Measurements from ENCODE around the gene MPP1.
A peak's percentile ranks its signal among the peaks of the same experiment; 100 is the strongest.
"Not testable (repeated sequence)": the region's sequence is repeated elsewhere in the genome, so short reads cannot be mapped to it uniquely, and the experiment has no call there.

Gene MPP1

GRCh38 chrX:154804957-154805695 is at the start of gene MPP1:
TSS of gene MPP1 (minus strand) at chrX:154805485. CDS start at chrX:154805373, 112 bp downstream.
- DNase-seq = peak; percentile 88

DNA sequence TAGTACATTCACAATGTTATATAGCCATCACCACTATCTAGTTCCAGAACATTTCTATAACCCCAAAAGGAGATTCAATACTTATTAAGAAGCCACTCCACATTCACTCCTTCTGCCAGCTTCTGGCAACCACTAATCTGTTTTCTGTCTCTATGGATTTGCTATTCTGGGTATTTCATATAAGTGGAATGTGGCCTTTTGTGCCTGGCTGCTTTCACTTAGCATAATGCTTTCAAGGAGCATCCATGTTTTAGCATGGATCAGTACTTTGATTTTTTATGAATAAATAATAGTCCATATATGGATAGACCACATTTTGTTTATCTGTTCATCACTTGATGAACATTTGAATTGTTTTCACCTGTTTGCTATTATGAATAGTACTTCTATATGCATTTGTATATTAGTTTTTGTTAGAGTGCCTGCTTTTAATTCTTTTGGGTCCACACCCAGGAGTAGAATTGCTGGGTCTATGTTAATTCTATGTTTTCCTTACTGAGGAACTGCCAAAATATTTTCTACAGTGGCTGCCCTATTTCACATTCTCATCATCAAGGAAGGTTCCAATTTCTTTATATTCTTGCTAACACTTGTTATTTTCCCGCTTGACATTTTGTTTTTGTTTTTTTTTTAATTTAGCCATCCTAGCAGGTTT is 45.8 kb upstream of the MPP1 start:
- no peak for DNase-seq

- DNase-seq = peak; percentile 60
Measured at GRCh38 chrX:154840856-154841255, 35.6 kb upstream of the MPP1 start.

DNA sequence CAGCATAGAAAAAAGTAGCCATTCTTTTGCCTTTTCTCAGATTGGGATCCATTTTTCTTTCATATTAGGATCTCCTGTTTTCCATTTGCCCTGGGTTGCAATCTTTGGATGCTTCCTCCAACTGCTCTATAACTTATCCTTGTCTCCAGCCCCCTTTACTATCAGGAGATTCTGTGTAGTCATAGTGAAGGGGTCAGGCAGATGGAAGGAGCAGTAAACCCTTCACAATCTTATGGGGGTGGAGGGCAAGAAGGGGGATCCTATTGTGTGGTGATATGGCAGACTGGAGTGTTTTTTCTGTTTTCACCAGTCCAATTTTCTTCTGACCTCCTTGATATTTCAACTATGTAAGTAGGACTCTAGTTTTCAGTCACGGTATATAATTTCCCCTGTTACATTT is 30.9 kb upstream of the MPP1 start:
- no peak for DNase-seq

DNA sequence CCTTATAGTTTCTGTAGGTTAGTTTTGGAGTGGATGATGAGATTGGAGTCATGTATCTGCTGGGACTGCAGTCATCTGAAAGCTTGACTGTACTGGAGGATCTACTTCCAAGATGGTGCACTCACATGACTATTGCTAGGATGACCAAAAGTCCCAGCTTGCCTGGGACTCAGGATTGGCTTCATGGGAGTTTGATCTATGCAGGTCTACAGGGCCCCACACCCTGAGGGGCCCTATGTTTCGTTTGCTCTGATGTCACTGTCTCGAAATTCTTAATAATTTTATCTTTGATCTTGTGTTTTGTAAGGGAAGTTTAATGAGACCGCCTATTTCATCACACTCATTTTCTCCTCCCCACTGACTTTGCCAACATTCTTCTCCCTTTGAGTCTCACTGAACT is 29.3 kb upstream of the MPP1 start, which contains the start of gene SMIM9:
Gene SMIM9, minus strand, starts transcription at position 101 of the 400 bp plus-strand sequence. CDS start 3,806 bp downstream, outside the sequence.
- DNase-seq = no peak

- no peak for DNase-seq
Measured at GRCh38 chrX:154833746-154834274, 28.5 kb upstream of the MPP1 start.

GRCh38 chrX:154829926-154830442 is 24.7 kb upstream of the MPP1 start:
- no peak for DNase-seq

DNA sequence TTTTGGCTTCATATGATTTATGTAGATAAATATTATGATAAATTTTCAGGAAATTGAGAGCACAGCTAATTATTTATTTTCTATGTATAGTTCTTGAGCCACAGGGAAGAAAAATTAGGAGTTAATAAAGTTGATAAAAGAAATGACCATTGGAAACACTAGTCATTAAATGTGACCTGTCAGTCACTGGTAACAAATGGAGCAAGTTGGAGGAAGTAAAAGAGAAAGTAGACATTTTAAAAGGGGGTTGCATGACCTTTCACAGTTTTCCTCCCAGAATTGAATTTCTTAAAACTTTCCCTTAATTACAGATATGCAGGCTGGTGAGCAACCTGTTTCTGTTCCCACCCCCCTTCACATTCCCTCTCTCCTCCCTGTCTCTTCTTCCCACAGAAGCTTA is 23.8 kb upstream of the MPP1 start:
- no peak for DNase-seq

DNA sequence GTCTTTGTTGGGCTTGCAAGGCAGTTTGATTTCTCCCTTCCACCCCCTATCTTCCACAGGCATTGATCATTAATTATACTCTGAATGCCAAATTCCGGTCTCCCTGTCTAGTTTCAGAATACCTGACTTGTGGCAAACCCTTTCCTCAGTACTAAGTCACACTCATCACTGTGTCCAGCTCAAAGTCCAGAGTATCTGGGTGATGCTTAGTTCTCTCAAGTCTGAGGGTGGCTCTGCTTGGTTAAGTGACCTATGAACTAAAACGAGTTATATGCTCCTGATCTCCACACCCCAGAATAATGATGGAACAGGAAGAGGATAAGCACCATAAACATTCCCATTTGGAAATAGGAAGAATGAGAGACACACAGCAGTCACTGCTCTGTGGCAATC is 22.7 kb upstream of the MPP1 start:
- DNase-seq = no peak

- DNase-seq = no peak
Measured at GRCh38 chrX:154827194-154828015, 22.1 kb upstream of the MPP1 start.

- DNase-seq = not testable (repeated sequence)
Measured at GRCh38 chrX:154825586-154825985, 20.3 kb upstream of the MPP1 start.

GRCh38 chrX:154824638-154825037 is 19.4 kb upstream of the MPP1 start:
- peak; percentile 3 for DNase-seq

DNA sequence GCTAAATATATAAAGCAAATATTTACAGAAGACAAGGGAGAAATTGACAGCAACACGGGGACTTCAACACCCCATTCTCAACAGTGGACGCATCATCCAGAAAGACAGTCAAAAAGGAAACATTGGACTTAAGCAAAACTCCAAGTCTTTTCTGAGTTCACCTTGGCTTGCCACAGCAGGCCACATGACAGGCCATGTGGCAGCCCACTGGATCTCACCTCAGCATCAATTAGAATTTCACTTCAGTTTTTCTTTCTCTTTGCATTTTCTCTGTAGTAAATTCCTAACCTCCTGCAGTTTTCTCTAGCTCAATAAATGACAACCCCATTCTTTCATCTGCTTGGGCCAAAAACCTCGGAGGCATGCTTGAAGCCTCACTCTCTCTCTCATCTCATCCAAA is 16.7 kb upstream of the MPP1 start:
- DNase-seq = no peak

DNA sequence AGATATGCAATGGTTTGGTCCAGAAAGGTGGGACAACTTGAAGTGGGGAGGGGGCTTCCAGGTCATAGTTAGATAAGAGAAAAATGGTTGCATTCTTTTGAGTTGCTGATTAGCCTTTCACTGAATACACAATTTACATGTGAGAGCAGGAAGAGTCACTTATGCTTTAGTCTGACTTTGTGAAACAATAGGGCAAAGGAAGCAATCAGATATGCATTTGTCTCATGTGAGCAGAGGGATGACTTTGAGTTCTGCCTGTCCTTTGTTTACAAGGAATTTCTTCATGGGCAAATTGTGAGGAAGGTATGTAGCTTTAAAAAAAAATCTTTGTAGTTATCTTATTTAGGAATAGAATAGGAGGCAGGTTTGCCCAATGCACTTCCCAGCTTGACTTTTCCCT is 16.2 kb upstream of the MPP1 start:
- DNase-seq = no peak

- peak; percentile 2 for DNase-seq
Measured at GRCh38 chrX:154819771-154820341, 14.6 kb upstream of the MPP1 start.

- no peak for DNase-seq
Measured at GRCh38 chrX:154818916-154819770, 13.9 kb upstream of the MPP1 start.

DNA sequence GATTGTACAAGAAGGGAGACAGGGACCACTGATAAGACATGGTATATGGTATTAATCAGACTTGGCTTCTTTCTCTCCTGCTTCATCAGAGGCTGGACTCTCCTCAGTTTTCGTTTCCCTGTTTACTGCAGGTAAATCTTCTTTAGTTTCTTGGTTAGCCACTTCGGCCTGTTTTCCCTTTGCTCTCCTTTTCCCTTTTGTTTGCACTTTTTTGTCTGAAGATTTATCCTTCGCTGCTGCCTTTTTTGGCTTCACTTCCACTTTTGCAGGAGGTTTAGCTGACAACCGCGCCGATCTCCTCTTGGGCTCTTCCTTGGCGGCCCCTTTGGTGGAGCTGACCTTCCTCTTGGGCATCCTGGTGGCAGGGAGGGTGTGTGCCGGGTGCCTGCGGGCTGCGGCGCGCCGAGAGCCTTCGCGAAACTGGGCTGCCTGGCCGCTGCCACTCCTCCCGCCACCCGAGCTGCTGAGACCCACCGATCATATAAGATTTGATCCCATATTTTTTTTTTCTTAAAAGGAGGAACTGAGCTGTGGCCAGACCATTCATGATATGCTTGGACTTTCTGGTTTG is 11.8 kb upstream of the MPP1 start:
- not testable (repeated sequence) for DNase-seq

GRCh38 chrX:154816326-154816898 is 11.1 kb upstream of the MPP1 start:
- not testable (repeated sequence) for DNase-seq

GRCh38 chrX:154815274-154815818 is 10.1 kb upstream of the MPP1 start:
- DNase-seq = no peak

- no peak for DNase-seq
Measured at GRCh38 chrX:154813801-154814200, 8.5 kb upstream of the MPP1 start.

Data from NCI-H69 (cell line).